IMR-90 (cell line): ENCODE measurements around the gene SCP2D1. TPM values are rescaled to one million over a fixed set of nuclear protein-coding genes. Genes with fewer than 3 reads are reported as not detected.
A peak's percentile ranks its signal among the peaks of the same experiment; 100 is the strongest.

Source experiments
- ATAC-seq: fragments of 200-7000 bp; cut with Tn5 transposase; 2 replicates; pipeline ENCODE4 v1.9.1; 2020; ENCODE audit warnings: low read depth, mild to moderate bottlenecking, moderate library complexity
- BruUV-seq: library from RNA; stranded (reverse); fragments of 400-500 nt; replicated peaks from 2 replicates; lab custom pipeline; 2021; lab: Mats Ljungman, UMichigan
- CTCF ChIA-PET: fragments of 300-600 bp; formaldehyde crosslinking; extraction: SDS; loops from one replicate; lab custom pipeline; 2021; ENCODE audit warnings: antibody characterized with exemption; lab: Yijun Ruan, JAX
- POLR2A ChIA-PET: fragments of 300-600 bp; sonication (Branson Sonifier 250); formaldehyde crosslinking; loops from one replicate; lab custom pipeline; 2022; ENCODE audit warnings: antibody characterized with exemption; ENCODE audit not compliant: unreplicated experiment; lab: Charles Lee
- DNase-seq: peaks from one replicate; pipeline ENCODE4 v3.0.0; 2013
- H2AFZ ChIP-seq: replicated peaks from 2 replicates; pipeline ENCODE3; 2013; ENCODE audit warnings: low read length, mild to moderate bottlenecking; ENCODE audit not compliant: poor library complexity
- H2AK5ac ChIP-seq: 2 replicates; pipeline ENCODE4 v1.6.1; 2013; ENCODE audit warnings: low read depth, low read length, inconsistent platforms
- H2AK9ac ChIP-seq: replicated peaks from 2 replicates; pipeline ENCODE3; 2013; ENCODE audit warnings: mild to moderate bottlenecking, low read depth, low read length, moderate library complexity; ENCODE audit not compliant: poor library complexity
- H2BK120ac ChIP-seq: 2 replicates; pipeline ENCODE4 v1.6.1; 2013; ENCODE audit warnings: low read depth, low read length, inconsistent platforms
- H2BK15ac ChIP-seq: 3 replicates; pipeline ENCODE4 v1.6.1; 2013; ENCODE audit warnings: low read depth, low read length, inconsistent platforms
- H2BK20ac ChIP-seq: 2 replicates; pipeline ENCODE4 v1.6.1; 2013; ENCODE audit warnings: low read depth, mild to moderate bottlenecking, inconsistent platforms, low read length, moderate library complexity
- H2BK5ac ChIP-seq: 2 replicates; pipeline ENCODE4 v1.6.1; 2013; ENCODE audit warnings: mild to moderate bottlenecking, low read depth, low read length, inconsistent platforms; ENCODE audit not compliant: poor library complexity, severe bottlenecking
- H3K14ac ChIP-seq: replicated peaks from 2 replicates; pipeline ENCODE4 v1.6.1; 2013; ENCODE audit warnings: low read depth, low read length, inconsistent platforms
- H3K18ac ChIP-seq: 2 replicates; pipeline ENCODE4 v1.6.1; 2013; ENCODE audit warnings: low read depth, low read length, control low read depth
- H3K23ac ChIP-seq: 2 replicates; pipeline ENCODE4 v1.6.1; 2013; ENCODE audit warnings: low read depth, low read length, inconsistent platforms
- H3K27ac ChIP-seq: 2 replicates; pipeline ENCODE4 v1.5.1; 2013; ENCODE audit warnings: mild to moderate bottlenecking, control low read depth, low read length; ENCODE audit not compliant: insufficient read depth
- H3K27me3 ChIP-seq: 2 replicates; pipeline ENCODE4 v1.6.1; 2013; ENCODE audit warnings: low read length; ENCODE audit not compliant: control insufficient read depth, insufficient read depth
- H3K36me3 ChIP-seq: 2 replicates; pipeline ENCODE4 v1.6.1; 2013; ENCODE audit warnings: low read length, mixed read lengths; ENCODE audit not compliant: control insufficient read depth, insufficient read depth
- H3K4ac ChIP-seq: 2 replicates; pipeline ENCODE4 v1.6.1; 2013; ENCODE audit warnings: low read depth, low read length, inconsistent platforms
- H3K4me1 ChIP-seq: 2 replicates; pipeline ENCODE4 v1.6.1; 2013; ENCODE audit warnings: low read length, mixed read lengths; ENCODE audit not compliant: control insufficient read depth, insufficient read depth
- H3K4me2 ChIP-seq: 2 replicates; pipeline ENCODE4 v1.6.1; 2013; ENCODE audit warnings: low read depth, mild to moderate bottlenecking, control low read depth, low read length, moderate library complexity
- H3K4me3 ChIP-seq: 2 replicates; pipeline ENCODE4 v1.5.1; 2013; ENCODE audit warnings: low read depth, mild to moderate bottlenecking, control low read depth, low read length, moderate library complexity; ENCODE audit not compliant: insufficient read depth
- H3K56ac ChIP-seq: 2 replicates; pipeline ENCODE4 v1.6.1; 2013; ENCODE audit warnings: low read length, inconsistent platforms; ENCODE audit not compliant: insufficient read depth; ENCODE audit errors: extremely low read depth
- H3K79me1 ChIP-seq, 2 experiments: 2 replicates each; pipeline ENCODE4 v1.6.1; 2013; ENCODE audit warnings: low read length in 2 of 2, inconsistent platforms in 1 of 2, low read depth in 1 of 2
- H3K9ac ChIP-seq: 2 replicates; pipeline ENCODE4 v1.6.1; 2013; ENCODE audit warnings: low read depth, low read length, control low read depth
- H3K9me1 ChIP-seq: 2 replicates; pipeline ENCODE4 v1.6.1; 2013; ENCODE audit warnings: low read length, inconsistent platforms; ENCODE audit not compliant: insufficient read depth
- H3K9me3 ChIP-seq: 2 replicates; pipeline ENCODE4 v1.6.1; 2013; ENCODE audit warnings: low read length; ENCODE audit not compliant: control insufficient read depth, insufficient read depth
- H4K20me1 ChIP-seq: 2 replicates; pipeline ENCODE4 v1.6.1; 2013; ENCODE audit warnings: low read length, inconsistent platforms; ENCODE audit not compliant: insufficient read depth
- H4K5ac ChIP-seq: 2 replicates; pipeline ENCODE4 v1.6.1; 2013; ENCODE audit warnings: mild to moderate bottlenecking, low read depth, low read length, control low read depth
- H4K8ac ChIP-seq, 2 experiments: 2 replicates each; pipeline ENCODE4 v1.6.1; 2013; ENCODE audit warnings: low read depth in 2 of 2, low read length in 2 of 2, control low read depth in 1 of 2, inconsistent platforms in 1 of 2
- H4K91ac ChIP-seq: 2 replicates; pipeline ENCODE4 v1.6.1; 2013; ENCODE audit warnings: low read depth, low read length, inconsistent platforms; ENCODE audit not compliant: insufficient read depth
- BHLHE40 ChIP-seq: fragments of 150-350 bp; IDR thresholded peaks from 2 replicates; pipeline ENCODE4 v1.6.1; 2016; ENCODE audit warnings: mild to moderate bottlenecking, low read depth, low read length
- CEBPB ChIP-seq: IDR thresholded peaks from 2 replicates; pipeline ENCODE4 v1.6.1; 2012; ENCODE audit warnings: low read depth, low read length, improper control_type of control experiment
- CHD1 ChIP-seq: IDR thresholded peaks from 2 replicates; pipeline ENCODE4 v1.6.1; 2012; ENCODE audit warnings: low read depth, low read length, improper control_type of control experiment
- FOS ChIP-seq: fragments of 150-350 bp; IDR thresholded peaks from 2 replicates; pipeline ENCODE4 v1.6.1; 2016; ENCODE audit warnings: low read depth, low read length
- MAFK ChIP-seq: IDR thresholded peaks from 2 replicates; pipeline ENCODE4 v1.6.1; 2012; ENCODE audit warnings: low read depth, low read length, improper control_type of control experiment
- MAZ ChIP-seq: IDR thresholded peaks from 2 replicates; pipeline ENCODE4 v1.6.1; 2012; ENCODE audit warnings: low read depth, mild to moderate bottlenecking, low read length, improper control_type of control experiment, moderate library complexity, borderline replicate concordance
- MXI1 ChIP-seq: IDR thresholded peaks from 2 replicates; pipeline ENCODE4 v1.6.1; 2012; ENCODE audit warnings: low read depth, mild to moderate bottlenecking, low read length, moderate library complexity, borderline replicate concordance
- NFE2L2 ChIP-seq: fragments of 150-350 bp; IDR thresholded peaks from 2 replicates; pipeline ENCODE4 v1.6.1; 2016; ENCODE audit warnings: low read depth, mild to moderate bottlenecking, low read length
- POLR2A ChIP-seq: IDR thresholded peaks from 2 replicates; pipeline ENCODE4 v1.6.1; 2012; ENCODE audit warnings: mild to moderate bottlenecking, low read depth, low read length
- RAD21 ChIP-seq: IDR thresholded peaks from 2 replicates; pipeline ENCODE4 v1.6.1; 2012; ENCODE audit warnings: low read length, improper control_type of control experiment
- RCOR1 ChIP-seq: IDR thresholded peaks from 2 replicates; pipeline ENCODE4 v1.6.1; 2012; ENCODE audit warnings: mild to moderate bottlenecking, low read length, improper control_type of control experiment; ENCODE audit not compliant: insufficient replicate concordance
- SMC3 ChIP-seq: fragments of 150-350 bp; IDR thresholded peaks from 2 replicates; pipeline ENCODE4 v1.6.1; 2016; ENCODE audit warnings: low read depth, mild to moderate bottlenecking, antibody characterized with exemption, low read length, moderate library complexity
- WGBS, 2 experiments: methylation state at CpG; one replicate each; pipeline versions ENCODE4 v1.1.5 to v1.1.7; 2013; ENCODE audit warnings: missing lambda C conversion rate in 2 of 2; ENCODE audit not compliant: insufficient read length in 1 of 2; ENCODE audit errors: extremely low coverage in 2 of 2; 5-methylcytosine and 5-hydroxymethylcytosine counted together
- dilution Hi-C: fragments of 300-500 bp; cut with HindIII; formaldehyde crosslinking; loops from one replicate; pipeline ENCODE4 v1.14.3; 2018; ENCODE audit warnings: low sequenced_read_pairs; ENCODE audit not compliant: unreplicated experiment
- in situ Hi-C: fragments of 300-500 bp; cut with MboI; formaldehyde crosslinking; loops from 3 replicates; pipeline ENCODE4 v1.14.3; 2019; ENCODE audit warnings: low sequenced_read_pairs, inconsistent platforms, mixed read lengths
- intact Hi-C: fragments of 100-400 bp; cut with micrococcal nuclease; formaldehyde crosslinking; loops from 2 replicates; pipeline ENCODE4 v1.10.0; 2022
- polyA plus RNA-seq, 3 experiments: library from polyadenylated mRNA; depleted of rRNA; stranded (reverse); fragments of >200 nt; gene quantifications; 2 replicates each; pipeline ENCODE4 v1.2.3, GENCODE V29; 2012; ENCODE audit warnings: low replicate concordance in 1 of 3
- total RNA-seq: library from RNA; depleted of rRNA; stranded (reverse); fragments of >200 nt; gene quantifications from 2 replicates; pipeline ENCODE4 v1.2.3, GENCODE V29; 2012
- TF ChIP-seq, protein P1 (sequence below): fragments of 150-350 bp; IDR thresholded peaks from 2 replicates; pipeline ENCODE4 v1.6.1; 2017; ENCODE audit warnings: mild to moderate bottlenecking, antibody characterized with exemption, low read length, low read depth
- TF ChIP-seq, protein P2 (sequence below): conservative IDR thresholded peaks from 2 replicates; pipeline ENCODE4 v1.5.1; 2012; ENCODE audit warnings: mild to moderate bottlenecking, low read depth, low read length, improper control_type of control experiment
- TF ChIP-seq, protein P3 (sequence below): fragments of 150-350 bp; IDR thresholded peaks from 2 replicates; pipeline ENCODE4 v1.6.1; 2016; ENCODE audit warnings: low read depth, mild to moderate bottlenecking, low read length, moderate library complexity, borderline replicate concordance

The SCP2D1 gene
- total and polyA plus RNA-seq, 2 of the 4 experiments (the other 2 are of a cell fraction) = not detected

DNA sequence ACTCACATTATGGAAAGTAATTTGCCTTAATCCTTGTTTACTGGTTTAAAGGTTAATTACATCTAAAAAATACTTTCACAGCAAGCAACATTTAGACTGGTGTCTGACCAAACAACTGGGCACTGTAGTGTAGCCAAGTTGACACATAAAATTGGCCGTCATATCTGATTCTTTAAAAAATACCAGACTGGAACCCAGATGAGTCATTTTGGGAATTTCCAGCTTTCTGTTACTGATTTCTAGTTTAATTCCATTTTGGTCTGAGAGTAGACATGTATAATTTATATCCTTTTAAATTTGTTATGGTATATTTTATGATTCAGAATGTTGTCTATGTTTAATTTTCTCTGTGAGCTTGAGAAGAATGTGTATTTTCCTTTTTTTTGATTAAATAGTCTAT is 44.1 kb downstream of the SCP2D1 start:
- Histone ChIP-seq H3K27me3 (no peaks in the 10 kb centered on the region), H3K14ac (no peak overlapping the region), H3K4me2 (no peak overlapping the region), H4K91ac (no peak overlapping the region), H2BK120ac (no peak overlapping the region), H3K9me1 (no peaks in the 10 kb centered on the region), H3K56ac (no peak overlapping the region), H2BK5ac (no peak overlapping the region), H3K4ac (no peak overlapping the region), H2BK15ac (no peak overlapping the region), H4K5ac (no peak overlapping the region), H2AFZ (no peak overlapping the region), H2BK20ac (no peak overlapping the region), H3K9me3 (no peaks in the 10 kb centered on the region), H4K8ac (no peak overlapping the region), H3K18ac (no peak overlapping the region), H2AK9ac (no peak overlapping the region), H3K23ac (no peak overlapping the region), H3K36me3 (no peaks in the 10 kb centered on the region), H4K20me1 (no peaks in the 10 kb centered on the region), H3K79me1 (no peaks in the 10 kb centered on the region), H3K4me3 (no peak overlapping the region), H3K4me1 (no peaks in the 10 kb centered on the region), H3K27ac (no peak overlapping the region), H2AK5ac (no peak overlapping the region), H3K9ac (no peak overlapping the region)
- peak; percentile 8 for DNase-seq
- no peak for TF ChIP-seq POLR2A
- no peak for TF ChIP-seq MAZ
- TF ChIP-seq MAFK = no peak
- no peak for TF ChIP-seq CHD1
- TF ChIP-seq RCOR1 = no peak
- TF ChIP-seq, protein P1, sequence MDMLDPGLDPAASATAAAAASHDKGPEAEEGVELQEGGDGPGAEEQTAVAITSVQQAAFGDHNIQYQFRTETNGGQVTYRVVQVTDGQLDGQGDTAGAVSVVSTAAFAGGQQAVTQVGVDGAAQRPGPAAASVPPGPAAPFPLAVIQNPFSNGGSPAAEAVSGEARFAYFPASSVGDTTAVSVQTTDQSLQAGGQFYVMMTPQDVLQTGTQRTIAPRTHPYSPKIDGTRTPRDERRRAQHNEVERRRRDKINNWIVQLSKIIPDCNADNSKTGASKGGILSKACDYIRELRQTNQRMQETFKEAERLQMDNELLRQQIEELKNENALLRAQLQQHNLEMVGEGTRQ = no peak
- TF ChIP-seq, protein P2, sequence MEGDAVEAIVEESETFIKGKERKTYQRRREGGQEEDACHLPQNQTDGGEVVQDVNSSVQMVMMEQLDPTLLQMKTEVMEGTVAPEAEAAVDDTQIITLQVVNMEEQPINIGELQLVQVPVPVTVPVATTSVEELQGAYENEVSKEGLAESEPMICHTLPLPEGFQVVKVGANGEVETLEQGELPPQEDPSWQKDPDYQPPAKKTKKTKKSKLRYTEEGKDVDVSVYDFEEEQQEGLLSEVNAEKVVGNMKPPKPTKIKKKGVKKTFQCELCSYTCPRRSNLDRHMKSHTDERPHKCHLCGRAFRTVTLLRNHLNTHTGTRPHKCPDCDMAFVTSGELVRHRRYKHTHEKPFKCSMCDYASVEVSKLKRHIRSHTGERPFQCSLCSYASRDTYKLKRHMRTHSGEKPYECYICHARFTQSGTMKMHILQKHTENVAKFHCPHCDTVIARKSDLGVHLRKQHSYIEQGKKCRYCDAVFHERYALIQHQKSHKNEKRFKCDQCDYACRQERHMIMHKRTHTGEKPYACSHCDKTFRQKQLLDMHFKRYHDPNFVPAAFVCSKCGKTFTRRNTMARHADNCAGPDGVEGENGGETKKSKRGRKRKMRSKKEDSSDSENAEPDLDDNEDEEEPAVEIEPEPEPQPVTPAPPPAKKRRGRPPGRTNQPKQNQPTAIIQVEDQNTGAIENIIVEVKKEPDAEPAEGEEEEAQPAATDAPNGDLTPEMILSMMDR = no peak
- no peak for TF ChIP-seq CEBPB
- no peak for TF ChIP-seq MXI1
- TF ChIP-seq BHLHE40 = no peak
- TF ChIP-seq, protein P3, sequence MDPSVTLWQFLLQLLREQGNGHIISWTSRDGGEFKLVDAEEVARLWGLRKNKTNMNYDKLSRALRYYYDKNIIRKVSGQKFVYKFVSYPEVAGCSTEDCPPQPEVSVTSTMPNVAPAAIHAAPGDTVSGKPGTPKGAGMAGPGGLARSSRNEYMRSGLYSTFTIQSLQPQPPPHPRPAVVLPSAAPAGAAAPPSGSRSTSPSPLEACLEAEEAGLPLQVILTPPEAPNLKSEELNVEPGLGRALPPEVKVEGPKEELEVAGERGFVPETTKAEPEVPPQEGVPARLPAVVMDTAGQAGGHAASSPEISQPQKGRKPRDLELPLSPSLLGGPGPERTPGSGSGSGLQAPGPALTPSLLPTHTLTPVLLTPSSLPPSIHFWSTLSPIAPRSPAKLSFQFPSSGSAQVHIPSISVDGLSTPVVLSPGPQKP = no peak
- no peak for TF ChIP-seq NFE2L2
- no peak for TF ChIP-seq FOS
- TF ChIP-seq SMC3 = no peak
- TF ChIP-seq RAD21 = no peak
- CTCF ChIA-PET = no interaction called here
- POLR2A ChIA-PET = no interaction called here
- WGBS, 2 experiments = no CpG with 5 or more reads among the region's 1 CpG
- in situ Hi-C loops (no loop called here), intact Hi-C loops (no loop called here), dilution Hi-C loops (no loop called here)
- ATAC-seq = no peak
- no TSS peak for BruUV-seq
